CD4-positive, alpha-beta T cell treated with Interleukin-10 for 1 hour (primary cell): Measurements from ENCODE around the gene LACC1.

Experiments
- DNase-seq: peaks from one replicate; pipeline ENCODE4 v3.0.0-alpha.2; 2020

Gene LACC1

DNA sequence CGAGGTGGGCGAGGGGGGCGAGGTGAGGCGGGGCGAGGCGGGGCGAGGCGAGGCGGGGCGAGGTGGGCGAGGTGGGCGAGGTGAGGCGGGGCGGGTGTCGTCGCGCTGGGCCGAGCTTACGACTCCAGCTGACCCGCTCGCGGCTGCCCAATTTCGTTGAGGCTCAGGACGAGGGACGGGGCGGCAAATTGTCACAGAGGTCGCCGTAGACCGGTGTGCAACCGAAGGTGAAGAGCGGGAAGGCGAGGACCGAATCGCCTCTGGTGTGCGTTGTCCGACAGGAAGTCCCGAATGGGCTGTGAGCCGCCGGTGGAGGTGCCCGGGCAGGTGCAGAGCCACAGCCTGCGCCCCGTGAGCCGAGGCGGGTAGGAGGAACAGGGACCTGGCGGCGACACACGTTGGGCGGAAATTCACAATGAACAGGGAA, at the start of gene LACC1:
TSS of gene LACC1 (plus strand) at position 150 of the 427 bp plus-strand sequence. CDS start 1,082 bp downstream, outside the sequence.
- peak; percentile 50 for DNase-seq

DNA sequence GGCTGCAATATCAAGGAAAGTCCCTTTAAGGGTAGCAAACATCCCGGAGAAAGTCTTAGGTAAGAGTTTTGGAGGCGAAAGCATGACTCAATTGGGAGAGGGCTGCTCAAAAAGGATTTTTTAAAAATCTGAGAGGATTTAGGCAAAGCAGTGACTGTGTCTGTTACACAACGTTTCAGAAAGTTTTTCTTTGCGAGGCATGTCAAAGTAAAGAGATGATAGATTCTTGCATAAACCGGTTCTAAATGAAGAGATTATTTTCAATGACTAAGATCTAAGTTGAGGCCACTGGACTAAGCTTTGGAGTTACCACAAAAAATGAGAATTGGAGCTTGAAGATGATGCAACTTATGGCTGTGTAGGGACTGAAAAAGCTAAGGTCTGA, 49.2 kb upstream of the LACC1 start:
- no peak for DNase-seq

DNA sequence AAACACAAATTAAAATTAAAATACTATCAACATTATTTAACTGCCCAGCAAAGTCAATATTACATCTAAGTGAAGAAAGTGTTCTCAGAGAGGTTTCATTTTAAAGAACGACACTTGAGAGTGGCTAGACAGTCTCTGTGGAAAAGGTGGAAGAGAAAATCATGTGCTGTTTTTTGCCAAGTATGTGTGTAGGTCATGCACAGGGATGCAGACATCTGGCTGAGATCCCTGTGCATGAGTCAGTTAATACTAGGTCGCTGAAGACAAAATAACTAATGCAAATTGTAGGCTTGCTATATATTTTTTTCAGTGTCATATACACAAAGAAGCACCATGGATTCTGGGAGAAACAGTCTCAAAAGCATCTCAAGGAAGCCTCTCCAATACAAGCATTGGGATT, 48.6 kb upstream of the LACC1 start:
- DNase-seq: no peak

DNA sequence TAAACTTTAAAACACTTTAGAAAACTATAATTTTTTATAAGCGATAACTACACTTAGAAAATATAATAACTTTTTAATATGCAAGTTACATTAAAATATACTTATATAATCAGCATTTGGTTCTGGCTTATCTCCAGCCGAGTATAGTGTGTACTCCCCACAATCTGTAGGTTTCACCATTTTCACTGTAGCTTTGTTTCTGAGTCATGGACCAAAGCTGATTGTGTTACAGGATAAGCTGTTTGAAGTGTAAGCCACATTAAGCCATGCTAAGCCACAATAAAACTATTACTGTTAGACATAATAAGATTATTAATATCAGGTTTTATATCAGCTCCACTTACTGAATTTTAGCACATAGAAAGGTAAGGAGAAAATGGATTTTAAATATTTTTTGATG, 44.0 kb upstream of the LACC1 start:
- no peak for DNase-seq

DNA sequence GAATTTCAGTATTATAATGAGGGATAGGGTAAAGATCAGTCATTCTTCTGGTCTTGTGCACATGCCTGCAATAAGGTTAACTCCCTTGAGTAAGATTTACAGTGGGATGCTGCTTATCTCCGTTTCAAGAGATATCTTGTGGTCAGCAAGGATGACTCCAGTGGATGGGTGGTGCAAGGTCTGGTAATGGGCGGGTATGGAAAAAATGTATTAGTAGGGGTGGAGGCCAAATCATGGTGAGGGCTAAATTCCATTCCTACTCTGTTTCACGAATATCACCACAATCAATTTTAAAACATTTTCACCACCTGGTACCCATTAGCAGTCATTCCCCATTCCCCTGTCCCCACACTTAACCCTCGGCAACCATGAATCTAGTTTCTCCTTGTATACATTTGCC, 40.8 kb upstream of the LACC1 start:
- DNase-seq: no peak

DNA sequence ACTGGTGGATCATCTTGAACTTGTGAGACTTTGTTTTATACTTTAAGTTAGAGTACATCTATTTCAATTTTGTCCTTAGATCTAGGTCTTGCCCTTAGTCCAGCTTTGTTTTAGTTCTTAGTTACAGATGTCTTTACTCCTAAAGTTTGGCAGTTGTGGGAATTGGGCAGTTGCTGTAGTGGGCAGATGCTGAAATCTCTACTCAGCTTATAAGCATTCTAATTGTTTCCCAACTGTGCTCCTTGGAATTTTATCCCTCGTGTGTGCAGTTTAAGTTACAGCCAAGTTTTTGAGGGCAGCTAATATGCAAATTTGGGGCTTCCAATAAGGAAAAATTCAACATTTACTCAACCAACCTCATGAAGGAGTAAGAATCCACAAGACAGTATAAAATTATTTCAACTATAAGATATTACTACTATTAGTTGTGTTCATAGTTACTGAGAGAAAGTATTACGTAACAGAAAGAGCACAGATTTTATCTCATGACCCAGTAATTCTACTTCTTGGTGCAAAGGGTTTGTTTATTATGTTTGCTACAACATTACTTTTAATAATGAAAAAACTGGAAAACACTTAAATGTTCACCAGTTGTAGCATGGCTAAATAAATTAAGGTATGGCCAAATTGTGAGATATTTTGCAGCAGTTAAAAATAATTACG, 33.1 kb upstream of the LACC1 start:
- no peak for DNase-seq

DNA sequence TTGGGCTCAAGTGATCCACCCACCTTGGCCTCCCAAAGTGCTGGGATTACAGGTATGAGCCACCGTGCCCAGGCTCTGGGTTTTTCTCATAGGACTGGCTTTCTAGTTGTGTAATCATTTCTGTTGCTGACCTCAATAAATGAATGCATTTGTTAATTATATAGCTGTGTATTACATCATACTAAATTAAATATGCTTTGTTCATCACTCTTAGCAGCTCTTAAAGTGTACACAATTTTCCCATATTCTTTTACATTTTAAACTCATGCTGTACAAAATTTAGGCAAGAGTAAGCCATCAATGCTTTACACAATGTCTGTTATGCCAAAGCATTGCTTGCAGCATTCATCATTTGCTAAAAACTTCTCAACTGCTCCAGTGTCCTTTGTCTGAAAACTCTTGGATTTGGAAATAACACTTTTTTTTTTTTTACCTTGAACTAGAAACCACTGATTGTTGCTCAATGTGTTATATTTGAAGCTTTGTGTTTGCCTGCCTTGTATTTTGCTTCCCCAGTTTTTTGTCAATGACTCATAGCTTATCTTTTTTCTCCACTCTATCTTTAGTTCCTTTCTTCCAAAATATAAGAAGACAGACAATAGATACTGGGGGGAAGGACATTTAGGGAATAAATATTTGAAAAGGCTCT, 31.6 kb upstream of the LACC1 start:
- DNase-seq: no peak

DNA sequence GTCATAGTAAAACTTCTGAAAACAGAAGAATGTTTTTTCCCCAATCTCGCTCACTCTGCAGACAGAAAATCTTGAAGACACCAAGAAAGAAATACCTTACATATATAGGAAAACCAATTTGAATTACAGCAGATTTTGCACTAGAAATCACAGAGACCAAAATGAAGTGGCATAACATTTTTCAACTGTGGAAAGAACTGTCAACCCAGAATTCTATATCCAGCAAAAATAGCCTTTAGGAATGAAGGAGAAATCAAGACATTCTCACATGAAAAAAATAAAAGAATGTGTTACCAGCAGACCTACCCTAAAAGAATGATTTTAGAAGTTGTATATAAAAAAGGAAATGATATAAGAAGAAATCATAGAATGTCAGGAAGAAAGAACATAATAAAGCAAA, 28.8 kb upstream of the LACC1 start:
- no peak for DNase-seq

DNA sequence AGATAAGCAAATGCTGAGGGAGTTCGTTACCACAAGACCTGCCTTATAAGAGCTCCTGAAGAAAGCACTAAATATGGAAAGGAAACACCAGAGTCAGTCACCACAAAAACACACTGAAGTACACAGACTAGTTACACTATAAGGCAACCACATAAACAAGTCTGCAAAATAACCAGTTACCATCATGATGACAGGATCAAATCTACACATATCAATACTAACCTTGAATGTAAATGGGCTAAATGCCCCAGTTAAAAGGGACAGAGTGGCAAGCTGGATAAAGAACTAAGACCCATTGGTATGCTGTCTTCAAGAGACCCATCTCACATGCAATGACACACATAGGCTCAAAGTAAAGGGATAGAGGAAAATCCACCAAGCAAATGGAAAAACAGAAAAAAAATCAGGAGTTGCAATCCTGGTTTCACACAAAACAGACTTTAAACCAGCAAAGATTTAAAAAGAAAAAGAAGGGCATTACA, 26.7 kb upstream of the LACC1 start:
- DNase-seq: no peak

DNA sequence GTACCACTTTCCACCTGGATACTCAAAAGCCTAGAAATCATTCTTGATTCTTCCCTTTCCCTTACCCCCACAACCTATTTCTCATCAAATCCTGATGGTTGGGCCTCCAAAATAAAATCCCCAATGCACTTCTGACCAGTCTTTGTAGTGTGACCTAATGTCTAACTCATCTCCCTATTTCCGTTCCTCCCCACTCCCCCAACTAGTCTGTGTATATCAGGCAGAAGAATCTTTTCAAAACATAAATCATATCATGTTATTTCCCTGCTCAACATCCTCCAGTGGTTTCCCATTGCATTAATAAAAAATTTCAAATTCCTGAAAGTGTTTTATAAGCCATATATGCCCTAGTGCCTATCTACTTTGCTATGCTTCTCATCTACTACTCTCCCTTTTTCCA, 17.8 kb upstream of the LACC1 start:
- DNase-seq: no peak

DNA sequence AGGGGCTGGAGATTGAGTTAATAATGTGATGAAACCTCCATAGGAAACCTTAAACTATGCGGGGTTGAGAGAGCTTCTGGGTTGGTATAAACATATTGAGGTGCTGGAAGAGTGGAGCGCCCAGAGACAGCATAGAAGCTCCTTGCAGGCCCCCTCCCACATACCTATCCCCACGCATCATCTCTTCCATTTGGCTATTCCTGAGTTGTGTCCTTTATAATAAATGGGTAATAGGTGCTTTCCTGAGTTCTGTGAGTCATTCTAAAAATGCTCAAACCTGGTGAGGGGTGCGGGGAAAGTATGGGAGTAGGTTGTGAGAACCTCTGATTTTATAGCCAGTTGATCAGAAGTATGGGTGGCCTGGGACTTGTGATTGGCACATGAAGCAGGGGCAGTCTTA, 14.8 kb upstream of the LACC1 start:
- no peak for DNase-seq

DNA sequence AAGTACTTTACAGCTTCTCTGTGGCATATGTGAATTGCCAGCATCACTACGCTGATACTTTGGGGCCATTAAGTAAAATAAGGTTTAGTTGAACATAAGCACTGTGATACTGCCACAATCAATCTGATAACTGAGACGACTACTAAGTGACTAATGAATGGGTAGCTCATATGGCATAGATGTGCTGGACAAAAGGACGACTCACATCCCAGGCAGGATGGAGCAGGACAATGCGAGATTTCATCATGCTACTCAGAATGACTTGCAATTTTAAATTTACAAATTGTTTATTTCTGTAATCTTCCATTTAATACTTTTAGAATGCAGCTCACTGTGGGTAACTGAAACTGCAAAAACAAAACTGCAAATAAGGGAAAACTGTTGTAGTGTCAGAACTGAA, 13.8 kb upstream of the LACC1 start:
- no peak for DNase-seq

DNA sequence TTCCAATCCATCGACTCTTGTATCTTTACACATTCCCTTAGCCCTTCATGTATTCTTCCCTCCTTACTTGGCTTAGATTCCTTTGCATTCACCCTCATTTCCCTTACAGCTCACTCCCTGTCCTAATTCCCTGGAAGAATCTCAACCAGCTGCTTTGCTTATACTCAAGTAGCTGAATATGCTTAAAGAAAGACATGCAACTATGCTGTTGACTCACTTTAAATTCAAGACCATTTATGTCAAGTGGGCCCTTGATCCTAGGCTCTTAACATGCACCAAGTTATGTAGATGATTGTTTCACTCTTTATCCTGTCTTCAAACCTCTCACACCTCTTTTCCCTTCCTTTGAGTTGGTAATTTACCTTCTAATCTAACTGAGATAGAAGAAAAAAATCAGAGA, 7.5 kb upstream of the LACC1 start:
- DNase-seq: no peak

DNA sequence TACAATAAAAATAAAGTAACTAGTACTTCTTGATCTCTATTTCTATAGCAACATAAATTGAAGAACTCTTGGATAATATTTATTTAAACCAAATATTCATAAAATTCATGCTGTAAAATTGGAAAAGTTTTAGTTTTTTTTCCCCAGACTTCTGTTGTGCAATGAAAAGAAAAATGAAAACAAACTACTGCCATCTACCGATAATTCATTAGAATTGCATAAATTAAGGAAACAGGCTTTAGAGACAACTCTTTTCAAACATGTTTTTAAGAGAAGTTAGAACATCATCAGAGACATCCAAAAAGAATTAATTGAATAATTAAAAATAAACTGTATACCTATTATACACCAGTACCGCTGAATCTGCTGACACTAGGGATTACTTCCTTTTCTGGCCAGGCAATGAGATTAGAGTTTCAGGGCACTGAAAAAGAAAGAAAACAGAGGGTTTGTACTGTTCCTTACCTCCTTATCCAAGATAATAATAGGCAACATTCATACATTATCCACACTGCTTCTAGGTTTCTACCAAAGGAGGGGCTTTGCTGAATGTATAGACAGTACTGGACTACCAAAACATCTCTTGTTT, 5.1 kb upstream of the LACC1 start:
- DNase-seq: no peak

DNA sequence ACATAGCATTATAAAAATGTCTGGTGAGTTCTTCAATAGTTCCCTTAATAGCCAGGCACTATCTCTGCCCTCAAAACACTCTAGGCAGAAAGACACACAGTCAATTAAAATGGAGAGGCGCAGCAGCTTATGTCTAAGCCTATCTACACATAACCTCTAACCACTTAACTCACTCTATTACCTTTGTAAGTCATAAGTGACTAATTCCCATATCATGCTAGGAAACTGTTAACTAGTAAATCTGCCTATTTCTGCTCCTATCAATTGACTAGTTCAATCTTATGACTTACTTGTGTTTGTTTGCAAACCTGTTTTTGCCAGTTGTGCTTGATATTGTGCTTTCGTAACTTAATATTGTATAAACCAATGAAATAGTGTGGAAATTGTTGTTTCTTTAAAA, 3.3 kb upstream of the LACC1 start:
- no peak for DNase-seq

DNA sequence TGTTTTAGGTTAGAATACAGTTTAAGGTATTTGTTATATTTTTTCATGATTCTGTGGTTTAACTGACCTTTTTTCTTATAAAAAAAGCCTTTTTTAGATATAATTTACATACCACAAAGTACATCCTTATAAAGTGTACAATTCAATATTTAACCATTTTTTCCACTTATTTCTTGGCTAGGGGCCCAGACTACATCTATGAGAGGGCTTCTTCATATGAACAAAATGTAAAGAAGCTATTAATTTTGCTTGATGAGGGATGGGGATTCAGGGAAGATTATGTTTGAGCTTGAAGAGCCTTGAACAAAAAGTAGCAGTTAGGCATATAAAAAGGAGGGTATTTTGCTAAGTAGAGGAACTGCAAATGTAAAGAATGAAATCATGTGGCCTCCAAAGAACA, 2.4 kb upstream of the LACC1 start:
- DNase-seq: no peak

DNA sequence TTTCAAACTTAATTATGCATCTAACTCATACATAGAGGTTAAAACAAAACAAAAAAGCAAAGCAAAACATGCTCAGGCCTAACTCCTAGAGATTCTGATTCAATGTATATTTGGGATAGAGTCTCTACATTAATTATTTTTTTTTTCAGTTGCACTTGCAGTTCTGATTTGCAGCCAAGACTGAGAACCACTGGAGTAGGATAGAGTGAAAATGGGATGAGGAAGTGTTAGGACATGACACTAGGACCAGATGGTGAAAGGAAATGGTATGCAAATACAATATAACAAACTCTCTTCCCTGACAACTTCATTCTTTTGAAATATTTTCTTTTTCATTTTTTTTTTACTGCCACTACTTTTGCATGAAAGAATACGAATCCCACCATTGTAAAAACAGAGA, 1.9 kb upstream of the LACC1 start:
- DNase-seq: no peak

DNA sequence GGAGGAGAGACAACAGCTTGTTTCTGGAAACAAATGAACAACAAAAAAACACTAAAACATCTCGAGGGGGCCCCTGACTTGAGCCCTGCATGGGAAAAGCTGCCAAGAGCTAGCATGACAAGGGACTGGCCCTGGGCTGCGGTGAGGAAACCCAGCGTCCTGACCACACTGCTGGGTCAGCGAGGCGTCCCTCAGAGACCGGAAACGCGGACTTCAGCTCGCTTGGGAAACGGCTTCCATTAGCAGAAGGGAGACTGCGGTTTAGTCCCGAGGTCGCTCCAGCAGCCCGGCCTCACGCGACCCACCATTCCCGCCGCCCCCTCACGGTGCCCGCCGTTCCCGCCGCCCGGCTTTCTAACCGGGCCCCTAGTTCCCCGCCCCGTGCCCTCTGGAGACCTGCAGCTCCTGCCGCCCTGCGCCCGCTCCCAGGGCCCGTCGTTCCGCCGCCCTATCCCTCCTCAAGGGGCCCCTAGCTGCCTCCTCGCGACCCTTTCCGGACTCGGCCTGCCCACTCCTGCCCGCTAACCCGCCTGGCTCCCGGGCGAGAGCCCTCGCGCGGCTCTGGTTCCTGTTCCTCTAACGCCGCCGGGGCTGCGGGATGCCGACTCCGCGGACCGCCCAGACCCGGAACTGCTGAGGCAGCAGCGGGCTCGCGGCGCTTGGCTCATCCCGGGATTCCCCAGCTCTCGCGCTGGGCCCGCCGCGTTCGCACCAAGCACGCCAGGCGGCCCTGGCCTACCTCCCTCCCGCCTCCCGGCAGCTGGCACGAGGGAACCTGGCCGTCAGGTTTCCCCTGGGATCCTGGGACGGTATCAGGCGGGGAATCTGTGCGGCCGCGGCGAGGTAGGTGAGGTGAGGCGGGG, 581 bp upstream of the LACC1 start, which contains the start of gene CCDC122:
TSS of gene CCDC122 (minus strand) at position 849 of the 863 bp plus-strand sequence. CDS start 10,364 bp downstream, outside the sequence.
- peak; percentile 80 for DNase-seq

DNA sequence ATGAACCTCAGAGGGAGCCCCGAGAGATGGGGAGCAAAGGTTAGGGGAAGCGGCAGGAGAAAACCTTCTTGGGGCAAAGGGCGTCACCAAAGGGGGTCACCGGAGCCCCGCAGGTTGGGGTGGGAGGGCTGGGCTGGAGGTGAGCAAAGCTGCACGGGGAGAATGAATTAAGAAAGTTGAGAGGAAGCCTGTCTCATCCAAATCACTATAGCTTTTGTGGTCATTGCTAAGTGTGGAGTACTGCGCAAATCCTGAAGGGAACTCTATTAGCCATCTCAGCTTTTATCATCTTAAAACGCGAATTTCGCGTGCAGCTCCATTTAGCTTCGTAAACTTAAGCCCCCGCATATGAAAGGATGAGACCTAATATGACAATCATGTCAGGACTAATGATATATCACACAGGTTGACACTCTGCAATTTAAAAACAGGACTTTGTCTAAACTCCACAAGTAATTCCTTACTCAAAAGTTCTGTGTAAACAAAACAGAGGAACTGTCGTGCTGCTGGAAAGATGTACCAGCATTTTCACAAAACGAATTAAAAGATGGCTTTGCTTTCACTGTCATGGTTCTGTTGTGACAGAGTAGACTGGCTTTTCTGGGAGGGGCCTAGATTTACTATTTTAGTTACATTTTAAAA, 631 bp downstream of the LACC1 start:
- no peak for DNase-seq

DNA sequence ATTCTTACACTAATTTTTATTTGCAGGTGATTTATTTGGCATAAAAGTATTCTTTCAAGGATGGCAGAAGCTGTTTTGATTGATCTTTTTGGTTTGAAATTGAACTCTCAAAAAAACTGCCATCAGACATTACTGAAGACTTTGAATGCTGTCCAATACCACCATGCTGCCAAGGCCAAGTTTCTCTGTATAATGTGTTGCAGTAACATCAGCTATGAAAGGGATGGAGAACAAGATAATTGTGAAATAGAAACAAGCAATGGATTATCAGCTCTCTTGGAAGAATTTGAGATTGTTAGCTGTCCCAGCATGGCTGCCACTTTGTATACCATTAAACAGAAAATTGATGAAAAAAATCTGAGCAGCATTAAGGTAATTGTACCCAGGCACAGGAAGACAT, 1.2 kb downstream of the LACC1 start:
- no peak for DNase-seq

DNA sequence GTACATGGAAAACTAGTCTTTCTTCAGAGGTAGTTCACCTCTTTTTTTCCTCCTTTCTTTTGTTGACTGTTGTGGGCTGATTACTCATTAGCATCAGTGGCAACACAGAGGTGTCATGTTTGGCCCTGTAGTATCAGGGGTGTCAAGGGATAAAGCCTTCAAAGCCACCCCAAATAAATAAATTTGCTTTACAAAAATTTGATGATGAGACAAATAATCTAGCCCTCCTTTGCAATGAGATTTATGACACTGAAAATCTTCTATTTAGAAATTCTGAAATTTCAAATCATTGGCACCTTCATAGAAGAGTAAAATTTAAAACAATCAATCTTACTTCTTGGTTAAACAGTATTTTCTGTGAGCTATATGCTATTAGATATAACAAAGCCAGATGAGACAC, 1.9 kb downstream of the LACC1 start:
- DNase-seq: no peak

DNA sequence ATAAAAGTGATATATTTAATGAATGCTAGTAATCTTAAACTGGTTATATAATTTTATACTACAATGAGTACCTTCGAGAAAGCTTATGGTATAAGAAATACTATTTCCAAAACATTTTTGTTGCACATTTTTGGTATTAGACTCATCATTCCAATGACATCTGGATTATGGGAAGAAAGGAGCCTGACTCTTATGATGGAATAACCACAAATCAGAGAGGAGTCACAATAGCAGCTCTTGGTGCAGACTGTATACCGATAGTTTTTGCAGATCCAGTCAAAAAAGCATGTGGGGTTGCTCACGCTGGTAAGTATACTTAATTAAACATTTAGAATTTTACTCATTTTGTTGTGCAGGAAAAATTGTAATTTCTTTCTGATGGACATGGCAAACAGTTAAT, 3.9 kb downstream of the LACC1 start:
- DNase-seq: no peak

DNA sequence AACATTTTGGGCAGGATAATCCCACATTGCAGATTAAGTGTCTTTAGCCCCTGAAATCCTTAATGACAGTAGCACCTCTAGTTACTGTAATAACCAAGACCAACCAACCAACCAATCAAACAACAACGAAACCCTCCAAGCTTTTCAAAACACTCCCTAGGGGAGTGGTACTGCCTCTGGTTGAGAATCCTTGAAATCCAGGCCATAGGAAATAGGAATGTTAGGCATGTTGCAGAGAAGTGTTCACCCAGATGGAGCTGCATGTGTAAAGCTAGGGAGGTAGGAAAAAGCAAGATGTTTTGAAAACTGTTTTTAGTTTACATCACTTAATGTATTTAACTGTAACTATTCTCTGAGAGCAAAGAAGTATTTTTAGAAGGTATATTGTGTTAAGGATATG, 4.5 kb downstream of the LACC1 start:
- DNase-seq: no peak
